Muscle layer of duodenum (tissue), 2 donors: ENCODE results near the gene TIMM17B.

ENCODE experiments used
- H3K27ac ChIP-seq: one replicate; pipeline ENCODE4 v1.7.0; 2013; ENCODE audit warnings: mild to moderate bottlenecking, low read length
- H3K27me3 ChIP-seq: one replicate; pipeline ENCODE4 v1.7.0; 2013; ENCODE audit warnings: low read depth, mild to moderate bottlenecking, control low read depth, low read length
- H3K36me3 ChIP-seq, 2 donors: one replicate each; pipeline ENCODE4 v1.7.0; 2013; ENCODE audit warnings: low read length in 2 of 2, control low read depth in 1 of 2, mild to moderate bottlenecking in 1 of 2; ENCODE audit not compliant: insufficient read depth in 2 of 2, control insufficient read depth in 1 of 2
- H3K4me1 ChIP-seq, 2 donors: one replicate each; pipeline ENCODE4 v1.7.0; 2013; ENCODE audit warnings: low read length in 2 of 2, mild to moderate bottlenecking in 2 of 2, control low read depth in 1 of 2, moderate library complexity in 1 of 2; ENCODE audit not compliant: insufficient read depth in 2 of 2, control insufficient read depth in 1 of 2
- H3K4me3 ChIP-seq, 2 donors: one replicate each; pipeline ENCODE4 v1.7.0; 2013; ENCODE audit warnings: low read length in 2 of 2, low read depth in 1 of 2, mild to moderate bottlenecking in 1 of 2
- H3K9me3 ChIP-seq, 2 donors: one replicate each; pipeline ENCODE4 v1.7.0; 2013; ENCODE audit warnings: low read length in 2 of 2, control low read depth in 1 of 2, mild to moderate bottlenecking in 1 of 2; ENCODE audit not compliant: control insufficient read depth in 1 of 2
- donor health status: healthy.

The TIMM17B gene

DNA sequence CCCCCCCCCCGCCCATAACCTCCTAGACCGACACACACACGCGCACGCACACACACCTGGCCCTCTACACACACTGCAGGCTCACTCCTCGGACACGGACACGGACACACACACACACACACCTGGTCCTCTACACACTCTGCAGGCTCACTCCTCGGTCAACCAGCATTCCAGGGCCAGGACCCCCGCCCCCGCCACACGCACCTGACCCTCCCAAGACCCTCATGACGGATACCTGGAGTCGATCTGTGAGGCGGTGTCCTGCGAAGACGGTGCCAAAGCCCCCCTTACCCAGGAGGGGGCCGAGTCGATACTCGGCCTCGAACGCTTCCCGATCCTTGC, 20.7 kb upstream of the TIMM17B start:
- Histone ChIP-seq H3K4me1 (peaks cover 0 to 8% of the 10 kb centered on the region in 2 donors), H3K4me3 (peak overlapping the region; percentile 48 to 66), H3K27me3 (no peaks in the 10 kb centered on the region), H3K9me3 (no peaks in the 10 kb centered on the region), H3K27ac (no peak overlapping the region), H3K36me3 (peaks cover 11 to 20% of the 10 kb centered on the region in 2 donors)

DNA sequence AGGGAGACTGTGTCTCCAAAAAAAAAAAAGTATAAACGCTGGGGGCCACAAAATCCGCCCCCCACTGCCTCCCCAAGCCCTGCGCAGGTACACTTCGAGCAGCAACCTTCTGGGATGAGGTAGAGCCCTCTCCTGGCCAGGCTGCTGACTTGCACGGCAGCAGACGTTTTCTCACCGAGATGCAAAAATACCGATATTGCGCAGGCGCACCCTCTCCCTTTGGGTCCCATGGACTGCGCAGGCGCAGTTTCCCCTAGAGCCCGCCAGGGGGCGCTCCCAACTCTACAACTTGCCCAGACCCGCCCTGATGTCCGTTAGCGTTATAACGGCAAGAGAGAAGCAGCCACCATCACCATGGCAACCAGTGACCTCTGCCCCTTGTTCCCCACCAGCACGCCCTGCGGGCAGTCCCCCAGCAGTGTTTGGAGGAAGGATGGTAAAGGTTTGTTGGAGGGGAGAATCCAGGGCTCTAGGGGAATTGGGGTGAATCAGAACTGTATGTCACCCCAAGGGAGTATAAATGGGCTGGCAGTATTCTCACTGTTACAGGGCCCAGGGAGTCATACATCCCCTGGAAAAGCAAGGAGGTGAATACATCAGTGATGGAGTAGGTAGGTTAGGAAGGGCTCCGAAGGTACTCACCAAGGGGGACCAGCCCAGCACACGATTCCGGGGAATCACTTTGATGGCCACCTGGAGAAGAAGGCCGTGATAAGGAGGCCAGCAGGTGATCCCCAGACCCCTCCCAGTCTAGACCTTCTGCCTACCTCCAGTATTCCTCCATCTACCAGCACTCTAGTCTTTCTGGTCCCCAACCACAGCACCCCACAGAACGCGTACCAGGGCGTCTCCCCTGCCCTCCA, 19.8 kb upstream of the TIMM17B start:
- peak overlapping the region; percentile 31 for H3K27ac ChIP-seq
- peaks cover 0 to 8% of the 10 kb centered on the region in 2 donors for H3K4me1 ChIP-seq
- peak overlapping the region; percentile 32 to 33 for H3K4me3 ChIP-seq
- H3K36me3 ChIP-seq = peaks cover 9 to 13% of the 10 kb centered on the region in 2 donors
- H3K9me3 ChIP-seq = no peaks in the 10 kb centered on the region
- H3K27me3 ChIP-seq = no peaks in the 10 kb centered on the region

DNA sequence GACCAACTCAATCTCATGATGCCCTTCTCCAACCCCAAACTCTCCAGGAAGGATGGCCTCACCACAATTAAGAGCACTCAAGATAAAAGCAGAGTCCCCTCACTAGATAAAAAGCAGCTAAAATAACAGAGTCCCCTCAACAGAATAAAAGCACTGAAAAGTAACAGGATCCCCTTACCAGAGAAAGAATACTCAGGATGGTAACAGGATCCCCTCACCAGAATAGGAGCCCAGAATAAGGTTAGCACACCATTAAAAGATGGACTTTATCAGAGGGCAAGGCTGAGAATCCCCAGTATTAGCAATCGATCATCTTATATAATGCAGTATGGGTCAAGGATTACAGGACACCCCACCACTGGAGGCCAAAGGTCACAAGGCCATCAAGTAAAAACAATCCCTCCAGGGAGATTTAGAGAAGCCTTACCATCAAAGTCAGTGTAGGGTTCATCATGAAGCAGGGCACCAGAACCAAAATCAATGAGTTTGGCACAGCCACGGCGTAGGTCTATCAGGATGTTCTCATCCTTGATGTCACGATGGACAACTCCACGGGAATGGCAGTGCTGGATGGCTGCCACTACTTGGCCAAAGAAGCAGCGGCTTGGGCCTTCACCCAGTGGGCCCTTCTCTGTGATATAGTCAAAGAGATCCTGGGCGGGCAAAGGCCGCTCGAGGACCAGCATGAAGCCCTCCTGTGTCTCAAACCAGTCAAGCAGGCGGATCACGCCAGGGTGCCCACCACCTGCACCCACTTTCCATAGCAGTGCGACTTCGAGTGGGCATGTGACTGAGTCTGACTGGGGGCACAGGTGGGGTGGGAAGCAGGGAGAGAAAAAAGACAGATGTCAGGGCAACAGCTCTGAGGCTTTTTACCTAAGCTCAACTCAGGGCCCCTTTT, 17.3 kb upstream of the TIMM17B start:
- H3K4me1 ChIP-seq = peaks cover 0 to 19% of the 10 kb centered on the region in 2 donors
- H3K27me3 ChIP-seq = no peaks in the 10 kb centered on the region
- peaks cover 7 to 9% of the 10 kb centered on the region in 2 donors for H3K36me3 ChIP-seq
- H3K4me3 ChIP-seq = no peak overlapping the region
- no peak overlapping the region for H3K27ac ChIP-seq
- no peaks in the 10 kb centered on the region for H3K9me3 ChIP-seq

DNA sequence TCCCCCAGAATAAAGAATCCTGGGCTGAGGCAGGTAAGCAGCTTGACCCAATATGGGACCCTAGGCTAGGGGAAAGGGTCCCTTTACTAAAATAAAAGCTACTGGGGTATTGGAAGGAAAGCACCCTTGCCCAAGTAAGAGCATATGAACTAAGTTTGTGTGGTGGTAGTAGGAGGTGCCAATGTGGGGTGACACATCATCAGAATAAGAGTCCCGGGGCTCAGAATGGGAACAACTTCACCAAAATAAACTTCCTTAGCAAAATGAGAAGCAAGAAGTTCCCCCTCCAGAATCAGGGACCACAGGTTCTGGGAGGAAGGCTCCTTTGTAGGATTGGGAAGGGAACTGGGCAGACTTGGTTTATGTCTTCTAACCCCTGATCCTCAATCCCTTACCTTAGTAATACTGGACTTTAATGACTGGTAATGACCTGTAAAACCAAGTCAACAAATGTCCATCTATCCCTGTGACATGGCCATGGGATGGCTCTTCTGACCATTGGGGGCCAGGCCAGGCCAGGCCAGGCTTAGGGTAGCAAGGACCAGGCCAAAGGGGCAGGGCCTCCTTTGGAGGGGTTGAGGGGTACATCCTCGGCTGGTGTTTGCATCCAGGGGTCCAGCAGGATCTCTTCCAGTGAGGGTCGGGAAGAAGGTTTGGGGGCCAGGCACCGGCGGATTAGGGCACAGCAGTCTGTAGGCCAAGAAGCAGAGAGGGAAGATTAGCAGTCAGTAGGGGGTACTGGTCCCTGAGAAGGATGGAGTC, 16.2 kb upstream of the TIMM17B start:
- Histone ChIP-seq H3K27me3 (no peaks in the 10 kb centered on the region), H3K9me3 (no peaks in the 10 kb centered on the region), H3K27ac (no peak overlapping the region), H3K4me1 (peaks cover 0 to 14% of the 10 kb centered on the region in 2 donors), H3K4me3 (no peak overlapping the region), H3K36me3 (peaks cover 7 to 9% of the 10 kb centered on the region in 2 donors)

DNA sequence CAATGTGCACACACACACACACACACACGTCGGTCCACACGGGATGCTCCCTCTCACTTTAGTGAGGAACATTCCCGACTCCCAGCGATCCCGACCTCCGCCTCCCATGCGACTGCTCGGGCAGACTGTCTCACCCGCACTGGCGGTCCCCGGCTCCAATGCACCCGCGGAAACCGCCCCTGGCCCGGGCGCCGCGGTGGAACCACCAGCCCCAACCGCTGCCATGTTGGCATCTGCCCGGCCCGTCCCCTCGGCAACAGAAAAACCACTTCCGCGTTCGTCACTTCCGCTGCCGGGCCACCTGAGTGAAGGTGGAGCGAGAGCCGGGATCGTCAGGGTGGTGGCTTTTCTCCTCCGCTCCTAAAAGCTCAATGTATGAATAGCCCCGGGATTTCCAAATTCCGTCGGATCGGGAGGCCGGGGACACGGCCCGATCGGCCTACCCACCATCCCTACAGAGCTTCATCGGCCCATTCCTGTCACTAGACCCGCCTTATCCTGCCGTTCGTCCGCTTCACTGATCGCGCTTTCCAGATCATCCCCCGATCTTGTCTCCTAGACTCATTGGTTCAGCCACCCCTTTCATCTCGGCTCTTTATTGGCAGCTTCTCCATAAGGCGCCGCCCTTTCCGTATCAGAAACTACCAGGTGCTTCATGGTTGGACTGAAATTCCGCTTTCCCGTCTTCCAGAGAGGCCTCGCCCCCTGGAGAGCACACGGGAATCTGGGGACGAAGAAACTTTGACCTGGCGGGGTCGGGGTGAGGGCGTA, 14.0 kb upstream of the TIMM17B start, which contains the start of gene SLC35A2:
TSS of gene SLC35A2 (minus strand) at position 235 of the 771 bp plus-strand sequence. CDS start at position 225, 10 bp downstream.
- Histone ChIP-seq H3K36me3 (peaks cover 8 to 9% of the 10 kb centered on the region in 2 donors), H3K27me3 (no peaks in the 10 kb centered on the region), H3K9me3 (no peaks in the 10 kb centered on the region), H3K4me3 (peak within 1 kb of the TSS; percentile 80 to 83), H3K27ac (peak within 1 kb of the TSS; percentile 87), H3K4me1 (peaks cover 0 to 12% of the 10 kb centered on the region in 2 donors)

DNA sequence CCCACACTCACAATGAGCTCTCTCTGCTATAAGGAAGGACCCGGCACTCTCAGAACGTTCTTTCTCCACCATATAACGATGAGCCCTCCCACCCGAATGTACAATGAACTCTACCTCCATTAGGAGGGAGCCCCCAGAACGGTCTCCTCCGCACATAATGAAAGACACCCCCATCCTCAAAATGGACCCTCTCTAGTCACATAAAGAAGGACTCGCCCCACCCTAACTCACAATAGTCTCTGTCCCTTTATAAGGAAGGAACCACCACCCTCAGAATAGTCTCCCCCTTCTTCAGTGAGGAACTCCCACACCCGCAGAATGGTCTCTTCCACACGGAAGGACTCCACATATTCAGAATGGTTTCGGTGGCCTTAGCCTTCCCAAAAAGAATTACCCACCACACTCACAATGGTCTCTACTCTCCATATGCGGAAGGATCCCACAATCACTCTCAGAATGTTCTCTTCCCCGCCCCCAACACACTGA, 13.4 kb upstream of the TIMM17B start:
- peak overlapping the region; percentile 87 for H3K27ac ChIP-seq
- peak overlapping the region; percentile 80 to 83 for H3K4me3 ChIP-seq
- H3K36me3 ChIP-seq = peaks cover 14 to 15% of the 10 kb centered on the region in 2 donors
- no peaks in the 10 kb centered on the region for H3K9me3 ChIP-seq
- peaks cover 0 to 12% of the 10 kb centered on the region in 2 donors for H3K4me1 ChIP-seq
- H3K27me3 ChIP-seq = no peaks in the 10 kb centered on the region

DNA sequence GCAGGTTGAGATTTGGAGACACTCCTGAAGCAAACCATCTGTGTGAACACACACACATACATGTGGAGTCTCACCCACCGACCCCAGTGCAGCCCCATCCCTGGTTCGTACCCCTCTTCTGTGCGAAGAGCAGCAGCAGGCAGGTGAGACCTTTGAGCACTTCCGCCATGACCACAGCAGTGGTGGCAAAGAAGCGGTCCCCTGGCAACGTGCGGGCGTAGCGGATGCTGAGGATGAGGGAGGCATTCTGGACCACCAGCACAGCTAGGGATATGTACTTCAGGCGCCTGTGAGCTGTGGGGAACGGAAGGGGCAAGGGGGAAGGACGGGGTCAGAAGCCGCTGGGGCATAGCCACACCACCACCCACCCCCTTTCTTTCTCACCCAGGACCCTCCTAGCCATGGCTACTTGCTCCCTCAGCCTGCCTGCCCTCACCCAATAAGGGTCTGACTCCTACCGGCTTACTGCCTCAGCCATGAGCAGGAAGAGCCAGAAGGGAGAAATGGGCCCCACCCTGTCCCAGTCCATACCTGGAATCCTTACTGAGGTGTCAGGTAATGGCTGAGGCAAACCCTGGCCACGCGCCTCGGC, 12.2 kb upstream of the TIMM17B start:
- H3K36me3 ChIP-seq = peaks cover 18 to 21% of the 10 kb centered on the region in 2 donors
- H3K27me3 ChIP-seq = no peaks in the 10 kb centered on the region
- H3K4me1 ChIP-seq = peaks cover 0 to 12% of the 10 kb centered on the region in 2 donors
- no peak overlapping the region for H3K27ac ChIP-seq
- H3K4me3 ChIP-seq = no peak overlapping the region
- H3K9me3 ChIP-seq = no peaks in the 10 kb centered on the region

DNA sequence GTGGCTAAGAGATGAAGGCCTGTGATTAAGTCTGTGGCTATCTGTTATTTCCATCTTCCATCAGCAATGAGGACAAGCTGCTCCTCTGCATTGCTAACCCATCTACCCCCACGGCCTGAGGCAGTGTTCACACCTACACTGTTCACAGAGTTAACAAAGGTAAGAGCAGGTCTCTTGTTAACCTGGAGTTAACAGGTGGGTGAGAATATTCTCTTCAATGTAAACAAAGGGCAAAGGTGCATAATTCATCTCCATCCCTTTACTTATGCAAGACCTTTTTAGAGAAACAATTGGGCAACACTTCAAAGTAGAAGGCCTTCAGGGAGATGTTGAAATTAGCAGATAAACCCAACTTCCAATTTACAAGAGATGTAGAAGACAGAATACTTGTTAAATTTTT, 11.0 kb upstream of the TIMM17B start:
- H3K36me3 ChIP-seq = peaks cover 11 to 23% of the 10 kb centered on the region in 2 donors

DNA sequence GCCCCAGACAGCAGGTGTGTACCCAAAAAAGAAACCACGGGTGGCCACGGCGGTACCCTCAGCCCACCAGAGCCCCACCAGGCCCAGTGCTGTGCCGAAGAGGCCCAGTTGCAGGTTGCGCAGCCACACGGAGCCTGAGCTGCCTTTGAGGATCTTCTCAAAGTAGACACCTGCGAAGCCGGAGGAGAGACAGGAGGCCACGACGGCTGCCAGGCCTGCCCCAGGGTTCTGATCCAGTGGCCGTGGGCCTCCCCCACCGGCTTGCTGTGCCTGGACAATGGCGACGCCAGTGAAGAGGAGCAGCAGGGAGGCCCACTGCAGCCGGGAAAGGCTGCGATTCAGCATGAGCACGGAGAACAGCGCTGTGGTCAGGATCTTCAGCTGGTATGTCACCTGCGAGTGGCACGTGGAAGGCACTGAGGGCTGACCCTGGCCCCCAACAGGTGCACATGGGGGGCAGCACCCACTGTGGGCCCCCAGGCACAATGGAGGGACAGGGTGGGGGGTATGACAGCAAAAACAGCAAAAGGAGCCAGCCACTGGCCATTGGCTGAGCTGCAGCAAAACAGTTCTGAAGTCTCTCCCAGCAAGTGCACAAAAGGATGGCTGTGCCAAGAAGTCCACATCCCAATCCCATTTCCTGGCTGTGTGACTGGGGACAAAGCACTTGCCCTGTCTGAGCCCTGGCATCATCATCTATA, 7.7 kb upstream of the TIMM17B start:
- Histone ChIP-seq H3K36me3 (peaks cover 10 to 44% of the 10 kb centered on the region in 2 donors), H3K4me1 (peaks cover 0 to 3% of the 10 kb centered on the region in 2 donors), H3K9me3 (no peaks in the 10 kb centered on the region), H3K27me3 (no peaks in the 10 kb centered on the region), H3K4me3 (no peak overlapping the region), H3K27ac (no peak overlapping the region)

More for the DNA sequence above, 11.0 kb upstream of the TIMM17B start:
- no peaks in the 10 kb centered on the region for H3K27me3 ChIP-seq
- no peak overlapping the region for H3K27ac ChIP-seq
- H3K9me3 ChIP-seq = no peaks in the 10 kb centered on the region
- peaks cover 0 to 12% of the 10 kb centered on the region in 2 donors for H3K4me1 ChIP-seq
- H3K4me3 ChIP-seq = no peak overlapping the region
